CD4-positive, CD25-positive, alpha-beta regulatory T cell (primary cell): ENCODE data around the gene SLC25A18. TPM values are rescaled to one million over a fixed set of nuclear protein-coding genes. Genes with fewer than 3 reads are reported as not detected.

ENCODE experiments used
- ATAC-seq, 2 donors: fragments of 150-1000 bp; cut with Tn5 transposase; one replicate each; pipeline ENCODE4 v1.10.0; 2021; ENCODE audit warnings: low read depth in 2 of 2, moderate number of reproducible peaks in 2 of 2, moderate library complexity in 1 of 2
- DNase-seq, 3 donors: peaks; one replicate each; pipeline versions ENCODE4 v3.0.0 to v3.0.0-alpha.2; 2012 to 2022; ENCODE audit warnings: mixed read lengths in 1 of 3
- H3K27ac ChIP-seq: one replicate; pipeline ENCODE4 v1.7.0; 2013; ENCODE audit warnings: mild to moderate bottlenecking, low read length; ENCODE audit not compliant: insufficient read depth, poor library complexity, severe bottlenecking
- H3K27me3 ChIP-seq: one replicate; pipeline ENCODE4 v1.7.0; 2013; ENCODE audit warnings: low read length; ENCODE audit not compliant: control insufficient read depth, insufficient read depth
- H3K36me3 ChIP-seq: one replicate; pipeline ENCODE4 v1.7.0; 2013; ENCODE audit warnings: mild to moderate bottlenecking, low read length, moderate library complexity; ENCODE audit not compliant: control insufficient read depth, insufficient read depth
- H3K4me1 ChIP-seq: 2 replicates; pipeline ENCODE4 v1.7.0; 2013; ENCODE audit warnings: mild to moderate bottlenecking, low read length; ENCODE audit not compliant: insufficient read depth, control insufficient read depth, poor library complexity, severe bottlenecking
- H3K4me3 ChIP-seq: one replicate; pipeline ENCODE4 v1.7.0; 2013; ENCODE audit warnings: low read depth, mild to moderate bottlenecking, low read length, moderate library complexity
- H3K9me3 ChIP-seq, 2 experiments: 1 replicate in 1 of 2; 2 replicates in 1 of 2; pipeline ENCODE4 v1.7.0; 2013; ENCODE audit warnings: low read length in 2 of 2, mild to moderate bottlenecking in 1 of 2, moderate library complexity in 1 of 2; ENCODE audit not compliant: control insufficient read depth in 2 of 2
- H3K27ac Mint-ChIP-seq, 3 donors: one replicate each; pipeline ENCODE4 v1.8.0; 2020 to 2022; ENCODE audit warnings: mild to moderate bottlenecking in 3 of 3, mixed read lengths in 3 of 3, moderate library complexity in 2 of 3
- H3K27me3 Mint-ChIP-seq: one replicate; pipeline ENCODE4 v1.8.0; 2022; ENCODE audit warnings: mild to moderate bottlenecking, mixed read lengths
- H3K36me3 Mint-ChIP-seq: one replicate; pipeline ENCODE4 v1.8.0; 2020; ENCODE audit warnings: mixed read lengths
- H3K4me1 Mint-ChIP-seq, 4 donors: one replicate each; pipeline ENCODE4 v1.8.0; 2020 to 2022; ENCODE audit warnings: mixed read lengths in 4 of 4, mild to moderate bottlenecking in 1 of 4
- H3K4me3 Mint-ChIP-seq, 4 donors: one replicate each; pipeline ENCODE4 v1.8.0; 2020 to 2022; ENCODE audit warnings: mild to moderate bottlenecking in 4 of 4, mixed read lengths in 4 of 4, moderate library complexity in 3 of 4
- H3K9me3 Mint-ChIP-seq, 7 donors: one replicate each; pipeline ENCODE4 v1.8.0; 2020 to 2022; ENCODE audit warnings: mixed read lengths in 7 of 7, mild to moderate bottlenecking in 3 of 7, moderate library complexity in 2 of 7
- polyA plus RNA-seq, 4 donors: library from polyadenylated mRNA; unstranded; fragments of 300-500 nt; fragmentation: Illumina TruSeq; gene quantifications; one replicate each; pipeline ENCODE4 v1.2.3, GENCODE V29; 2021
- total RNA-seq: library from RNA; stranded (reverse); gene quantifications from one replicate; pipeline ENCODE4 v1.2.3, GENCODE V29; 2022

Gene SLC25A18
- total and polyA plus RNA-seq, 5 donors from 2014 or later = 0.09 TPM; not detected in 4

GRCh38 chr22:17570851-17571631 is 7.7 kb downstream of the SLC25A18 start:
- Mint-ChIP-seq H3K27ac (peak overlapping the region in 1 of 3 donors; percentile 17), H3K4me1 (no peaks in the 10 kb centered on the region), H3K36me3 (no peaks in the 10 kb centered on the region), H3K27me3 (peaks cover 6% of the 10 kb centered on the region), H3K9me3 (no peaks in the 10 kb centered on the region), H3K4me3 (no peak overlapping the region)
- H3K27me3 ChIP-seq = no peaks in the 10 kb centered on the region
- H3K27ac ChIP-seq = no peak overlapping the region
- H3K36me3 ChIP-seq = no peaks in the 10 kb centered on the region
- no peaks in the 10 kb centered on the region for H3K9me3 ChIP-seq
- no peak for DNase-seq
- no peak overlapping the region for H3K4me3 ChIP-seq
- no peak for ATAC-seq
- H3K4me1 ChIP-seq = no peaks in the 10 kb centered on the region

GRCh38 chr22:17575151-17575550 is 11.9 kb downstream of the SLC25A18 start:
- H3K27me3 Mint-ChIP-seq = no peaks in the 10 kb centered on the region
- no peaks in the 10 kb centered on the region for H3K4me1 Mint-ChIP-seq
- no peak for DNase-seq
- H3K27me3 ChIP-seq = no peaks in the 10 kb centered on the region
- no peak overlapping the region for H3K4me3 ChIP-seq
- H3K27ac Mint-ChIP-seq = no peak overlapping the region
- no peaks in the 10 kb centered on the region for H3K9me3 ChIP-seq
- no peaks in the 10 kb centered on the region for H3K9me3 Mint-ChIP-seq
- H3K27ac ChIP-seq = no peak overlapping the region
- no peak overlapping the region for H3K4me3 Mint-ChIP-seq
- no peak for ATAC-seq
- no peaks in the 10 kb centered on the region for H3K4me1 ChIP-seq
- no peaks in the 10 kb centered on the region for H3K36me3 ChIP-seq
- no peaks in the 10 kb centered on the region for H3K36me3 Mint-ChIP-seq

- DNase-seq (no peak), ATAC-seq (no peak)
- H3K27me3 ChIP-seq = no peaks in the 10 kb centered on the region
- no peaks in the 10 kb centered on the region for H3K36me3 ChIP-seq
- Mint-ChIP-seq H3K4me3 (no peak overlapping the region), H3K9me3 (no peaks in the 10 kb centered on the region), H3K4me1 (no peaks in the 10 kb centered on the region), H3K36me3 (no peaks in the 10 kb centered on the region), H3K27ac (no peak overlapping the region), H3K27me3 (no peaks in the 10 kb centered on the region)
- no peaks in the 10 kb centered on the region for H3K4me1 ChIP-seq
- no peak overlapping the region for H3K4me3 ChIP-seq
- no peak overlapping the region for H3K27ac ChIP-seq
- no peaks in the 10 kb centered on the region for H3K9me3 ChIP-seq
Observed at GRCh38 chr22:17575681-17576080, 12.4 kb downstream of the SLC25A18 start.

DNA sequence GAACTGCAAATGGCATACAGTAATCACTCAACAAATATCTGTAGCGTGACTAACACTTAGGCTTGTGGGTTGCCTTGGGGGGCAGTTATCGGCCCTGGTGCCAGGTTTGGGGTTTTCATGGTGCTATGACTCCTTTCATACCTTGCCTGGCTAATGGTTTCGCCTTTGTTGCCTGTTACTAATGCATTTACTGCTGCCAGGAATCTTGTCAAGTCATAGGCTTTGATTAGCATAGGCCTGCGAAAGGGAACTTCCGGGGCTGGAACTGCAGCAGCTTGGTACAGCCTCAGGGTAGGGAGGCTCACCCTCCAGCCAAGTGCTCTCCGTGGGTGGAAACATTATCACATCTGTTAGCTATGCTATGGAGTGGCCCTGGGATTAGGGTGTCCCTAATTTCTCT is 13.2 kb downstream of the SLC25A18 start:
- Histone ChIP-seq H3K27ac (no peak overlapping the region), H3K36me3 (no peaks in the 10 kb centered on the region), H3K4me3 (no peak overlapping the region), H3K27me3 (no peaks in the 10 kb centered on the region), H3K4me1 (no peaks in the 10 kb centered on the region), H3K9me3 (no peaks in the 10 kb centered on the region)
- no peaks in the 10 kb centered on the region for H3K4me1 Mint-ChIP-seq
- no peaks in the 10 kb centered on the region for H3K36me3 Mint-ChIP-seq
- ATAC-seq (no peak), DNase-seq (no peak)
- no peaks in the 10 kb centered on the region for H3K27me3 Mint-ChIP-seq
- H3K4me3 Mint-ChIP-seq = no peak overlapping the region
- no peak overlapping the region for H3K27ac Mint-ChIP-seq
- no peaks in the 10 kb centered on the region for H3K9me3 Mint-ChIP-seq

DNA sequence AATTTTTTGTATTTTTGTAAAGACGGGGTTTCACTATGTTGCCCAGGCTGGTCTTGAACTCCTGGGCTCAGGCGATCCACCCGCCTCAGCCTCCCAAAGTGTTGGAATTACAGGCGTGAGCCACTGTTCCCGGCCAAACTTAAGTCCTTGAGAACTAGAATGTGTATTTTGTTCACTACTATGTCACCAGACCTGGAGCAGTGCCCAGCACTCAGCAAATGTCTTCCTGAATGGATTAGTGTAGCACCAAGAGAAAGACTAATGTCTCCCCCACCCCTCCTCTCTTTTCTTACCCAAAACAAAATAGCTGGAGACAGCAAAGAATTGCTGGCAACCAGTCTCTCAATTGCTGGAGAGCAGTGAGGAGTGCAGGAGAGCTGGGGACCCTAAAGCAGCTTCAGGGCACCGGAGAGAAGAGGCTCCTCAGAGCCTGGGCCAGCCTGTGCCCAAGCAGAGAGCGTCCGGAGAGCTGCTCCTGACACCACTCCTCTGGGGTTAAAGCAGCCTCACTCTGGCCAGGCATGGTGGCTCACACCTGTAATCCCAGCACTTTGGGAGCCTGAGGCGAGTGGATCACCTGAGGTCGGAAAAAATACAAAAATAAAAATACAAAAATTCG is 14.9 kb downstream of the SLC25A18 start:
- H3K27me3 Mint-ChIP-seq = no peaks in the 10 kb centered on the region
- Histone ChIP-seq H3K4me3 (no peak overlapping the region), H3K27ac (no peak overlapping the region), H3K4me1 (no peaks in the 10 kb centered on the region), H3K27me3 (no peaks in the 10 kb centered on the region), H3K36me3 (no peaks in the 10 kb centered on the region), H3K9me3 (no peaks in the 10 kb centered on the region)
- H3K36me3 Mint-ChIP-seq = no peaks in the 10 kb centered on the region
- no peak overlapping the region for H3K27ac Mint-ChIP-seq
- ATAC-seq = no peak
- no peak overlapping the region for H3K4me3 Mint-ChIP-seq
- DNase-seq = no peak
- H3K9me3 Mint-ChIP-seq = no peaks in the 10 kb centered on the region
- H3K4me1 Mint-ChIP-seq = no peaks in the 10 kb centered on the region

- Histone ChIP-seq H3K27ac (no peak overlapping the region), H3K4me3 (no peak overlapping the region), H3K4me1 (no peaks in the 10 kb centered on the region), H3K27me3 (no peaks in the 10 kb centered on the region), H3K36me3 (no peaks in the 10 kb centered on the region), H3K9me3 (no peaks in the 10 kb centered on the region)
- H3K27ac Mint-ChIP-seq = no peak overlapping the region
- DNase-seq (no peak), ATAC-seq (no peak)
- H3K9me3 Mint-ChIP-seq = no peaks in the 10 kb centered on the region
- H3K4me1 Mint-ChIP-seq = no peaks in the 10 kb centered on the region
- H3K27me3 Mint-ChIP-seq = no peaks in the 10 kb centered on the region
- H3K36me3 Mint-ChIP-seq = no peaks in the 10 kb centered on the region
- H3K4me3 Mint-ChIP-seq = no peak overlapping the region
Observed at GRCh38 chr22:17579535-17579981, 16.3 kb downstream of the SLC25A18 start.

- no peak overlapping the region for H3K27ac ChIP-seq
- H3K27me3 Mint-ChIP-seq = no peaks in the 10 kb centered on the region
- DNase-seq (no peak), ATAC-seq (no peak)
- no peak overlapping the region for H3K4me3 ChIP-seq
- no peaks in the 10 kb centered on the region for H3K9me3 ChIP-seq
- no peak overlapping the region for H3K27ac Mint-ChIP-seq
- H3K4me1 Mint-ChIP-seq = no peaks in the 10 kb centered on the region
- H3K36me3 Mint-ChIP-seq = no peaks in the 10 kb centered on the region
- H3K36me3 ChIP-seq = no peaks in the 10 kb centered on the region
- no peak overlapping the region for H3K4me3 Mint-ChIP-seq
- H3K27me3 ChIP-seq = no peaks in the 10 kb centered on the region
- H3K9me3 Mint-ChIP-seq = no peaks in the 10 kb centered on the region
- H3K4me1 ChIP-seq = no peaks in the 10 kb centered on the region
Observed at GRCh38 chr22:17580441-17581031, 17.2 kb downstream of the SLC25A18 start.
